Muscle of arm (tissue), 12 donors: Measurements from ENCODE around the gene CDK17. TPM values are rescaled to one million over a fixed set of nuclear protein-coding genes. Genes with fewer than 3 reads are reported as not detected.

Experiments
- DNase-seq: peaks from one replicate; pipeline ENCODE4 v3.0.0-alpha.2; 2013
- polyA plus RNA-seq, 12 donors: library from polyadenylated mRNA; unstranded; fragments of 120-200 nt; gene quantifications; one replicate each; pipeline ENCODE4 v1.2.1, GENCODE V29; 2013; ENCODE audit not compliant: insufficient read length in 12 of 12

The CDK17 gene
- polyA plus RNA-seq, 12 donors, result 24.3 to 41.6 (median 31.8) TPM; not detected in 1

- DNase-seq, result no peak
These were observed 160.3 kb downstream of the CDK17 start for GRCh38 chr12:96239711-96240635.

GRCh38 chr12:96238336-96239047 is 161.7 kb downstream of the CDK17 start:
- DNase-seq, result no peak

GRCh38 chr12:96237465-96238077 is 162.7 kb downstream of the CDK17 start:
- no peak for DNase-seq

- DNase-seq, result no peak
These were observed 163.2 kb downstream of the CDK17 start for GRCh38 chr12:96237035-96237434.

- no peak for DNase-seq
These were observed 163.9 kb downstream of the CDK17 start for GRCh38 chr12:96236221-96236822.

- DNase-seq, result no peak
These were observed 164.8 kb downstream of the CDK17 start for GRCh38 chr12:96235484-96235826.

- no peak for DNase-seq
These were observed 165.4 kb downstream of the CDK17 start for GRCh38 chr12:96234591-96235483.

GRCh38 chr12:96233939-96234461 is 166.2 kb downstream of the CDK17 start:
- DNase-seq, result peak; percentile 89

GRCh38 chr12:96233168-96233567 is 167.1 kb downstream of the CDK17 start:
- DNase-seq, result no peak

- no peak for DNase-seq
These were observed 169.6 kb downstream of the CDK17 start for GRCh38 chr12:96230646-96231045.

GRCh38 chr12:96228566-96229248 is 171.5 kb downstream of the CDK17 start:
- no peak for DNase-seq

Other genes starting within 250 kb of the CDK17 start
- gene ELK3, start 206.1 kb downstream of the CDK17 start, polyA plus RNA-seq, result 10 to 100 TPM in 11 of 12 donors, not detected in 1; 34.4 to 64.2 (median 39.1) TPM
- 1 to 10 TPM in 1 of 12 donors, under 1 TPM in 9, not detected in 2; 0.16 to 1.2 (median 0.44) TPM for gene CFAP54, start 89.1 kb upstream of the CDK17 start, polyA plus RNA-seq